H1 (cell line): ENCODE measurements around the gene NLRC5. TPM values are rescaled to one million over a fixed set of nuclear protein-coding genes. Genes with fewer than 3 reads are reported as not detected.
A peak's percentile ranks its signal among the peaks of the same experiment; 100 is the strongest.

Source experiments
- ASH2L ChIP-seq: fragments of 200-600, 300-600 bp; sonication (generic); IDR thresholded peaks from one replicate; pipeline ENCODE4 v1.7.1; 2017; ENCODE audit warnings: low read length
- BCL11A ChIP-seq, 2 experiments: IDR thresholded peaks; one replicate each; pipeline ENCODE4 v1.6.1; 2011; ENCODE audit warnings: low read depth in 2 of 2, low read length in 2 of 2, mild to moderate bottlenecking in 2 of 2
- BRCA1 ChIP-seq: IDR thresholded peaks from 2 replicates; pipeline ENCODE4 v1.6.1; 2012; ENCODE audit warnings: low read depth, low read length, improper control_type of control experiment
- CBX5 ChIP-seq: fragments of 300-800, 300-1000 bp; sonication (generic); IDR thresholded peaks from 2 replicates; pipeline ENCODE4 v1.7.1; 2016; ENCODE audit warnings: antibody characterized with exemption, low read length, low read depth
- CTCF ChIP-seq, 3 experiments: IDR thresholded peaks; 1 replicate in 2 of 3; 2 replicates in 1 of 3; pipeline versions ENCODE4 v1.5.1 to v1.6.1; 2011; ENCODE audit warnings: low read length in 3 of 3, mild to moderate bottlenecking in 3 of 3, inconsistent platforms in 2 of 3, low read depth in 1 of 3, moderate library complexity in 1 of 3; ENCODE audit not compliant: insufficient read depth in 1 of 3; ENCODE audit errors: control extremely low read depth in 1 of 3
- EZH2 ChIP-seq: fragments of 200-600 bp; sonication (generic); IDR thresholded peaks from 2 replicates; pipeline ENCODE4 v1.7.1; 2012; ENCODE audit warnings: low read depth, mild to moderate bottlenecking, moderate library complexity, low read length, inconsistent platforms; ENCODE audit not compliant: severe bottlenecking
- HDAC6 ChIP-seq: IDR thresholded peaks from one replicate; pipeline ENCODE4 v1.7.1; 2012; ENCODE audit warnings: low read depth, mild to moderate bottlenecking, inconsistent platforms, low read length, moderate library complexity
- MAFK ChIP-seq: IDR thresholded peaks from 2 replicates; pipeline ENCODE4 v1.6.1; 2012; ENCODE audit warnings: low read depth, mild to moderate bottlenecking, improper control_type of control experiment, low read length
- PHF8 ChIP-seq: fragments of 200-600 bp; sonication (generic); conservative IDR thresholded peaks from 2 replicates; pipeline ENCODE4 v1.7.1; 2012; ENCODE audit warnings: low read depth, mild to moderate bottlenecking, inconsistent platforms, low read length, moderate library complexity
- RAD21 ChIP-seq, 2 experiments: IDR thresholded peaks in 1 of 2; conservative IDR thresholded peaks in 1 of 2; 2 replicates each; pipeline ENCODE4 v1.6.1; 2011; ENCODE audit warnings: low read depth in 2 of 2, low read length in 2 of 2, improper control_type of control experiment in 1 of 2, inconsistent platforms in 1 of 2, mild to moderate bottlenecking in 1 of 2, moderate library complexity in 1 of 2
- RBBP5 ChIP-seq: IDR thresholded peaks from 2 replicates; pipeline ENCODE4 v1.7.1; 2012; ENCODE audit warnings: low read depth, mild to moderate bottlenecking, inconsistent platforms, low read length, moderate library complexity, borderline replicate concordance
- SIRT6 ChIP-seq: IDR thresholded peaks from one replicate; pipeline ENCODE4 v1.7.1; 2012; ENCODE audit warnings: low read length, inconsistent platforms
- SP2 ChIP-seq: IDR thresholded peaks from 2 replicates; pipeline ENCODE4 v1.6.1; 2012; ENCODE audit warnings: mild to moderate bottlenecking, low read length, inconsistent platforms
- SP4 ChIP-seq: IDR thresholded peaks from 2 replicates; pipeline ENCODE4 v1.6.1; 2012; ENCODE audit warnings: low read length, inconsistent platforms
- TBP ChIP-seq: IDR thresholded peaks from 2 replicates; pipeline ENCODE4 v1.6.1; 2011; ENCODE audit warnings: low read depth, low read length, improper control_type of control experiment
- USF2 ChIP-seq: IDR thresholded peaks from 2 replicates; pipeline ENCODE4 v1.6.1; 2011; ENCODE audit warnings: low read length, improper control_type of control experiment
- ZNF274 ChIP-seq: IDR thresholded peaks from 2 replicates; pipeline ENCODE4 v1.7.0; 2012; ENCODE audit warnings: low read length, borderline replicate concordance; ENCODE audit errors: extremely low read depth
- polyA plus RNA-seq, 7 experiments: library from polyadenylated mRNA; depleted of rRNA in 3 of 7; stranded (reverse) in 5 of 7; unstranded in 2 of 7; fragments of >200 nt in 5 of 7; fragments of 200-250 nt in 2 of 7; gene quantifications; 1 replicate in 5 of 7; 2 replicates in 1 of 7; 4 replicates in 1 of 7; pipeline versions ENCODE4 v1.2.1 to v1.2.3, GENCODE V29; 2011 to 2013; ENCODE audit warnings: missing spikeins in 2 of 7, mixed read lengths in 2 of 7
- total RNA-seq: library from RNA; stranded (reverse); fragmentation: NEBNext Ultra II Directional; extraction: Animal tissue kit (Norgen Biotek cat#: 25700); gene quantifications from 2 replicates; pipeline ENCODE4 v1.2.1, GENCODE V29; 2021

The NLRC5 gene
- total and polyA plus RNA-seq, 2 of the 8 experiments (the other 6 are each of a cell fraction or from before 2014, with no cell fraction given), result 2.2 to 3.2 TPM

GRCh38 chr16:57092786-57093411 lies 103.5 kb downstream of the NLRC5 start (continued):
- no peak for TF ChIP-seq BRCA1
- TF ChIP-seq ZNF274, result no peak
- TF ChIP-seq USF2, result no peak
- TF ChIP-seq SP2, result no peak
- TF ChIP-seq CTCF (IDR thresholded peaks at IDR 0.05; ENCODE audit: control extremely low read depth in 1 of 3, insufficient read depth in 1 of 3, low read depth in 1 of 3, low read length in 3 of 3), result peak; percentile 39 to 48 (median 39)
- no peak; the same call in 1 of the 2 replicates for TF ChIP-seq MAFK
- no peak for TF ChIP-seq SIRT6
- no peak for TF ChIP-seq PHF8
- TF ChIP-seq CBX5, result no peak
- no peak for TF ChIP-seq EZH2
- TF ChIP-seq ASH2L, result no peak
- no peak for TF ChIP-seq HDAC6
- TF ChIP-seq TBP, result no peak
- no peak for TF ChIP-seq BCL11A (IDR thresholded peaks at IDR 0.05; ENCODE audit: low read depth in 2 of 2, low read length in 2 of 2)
- TF ChIP-seq RBBP5, result peak; percentile 43; the same call in 1 of the 2 replicates
- TF ChIP-seq SP4, result no peak
- peak in 1 of 2 experiments; percentile 2; a peak in 2 of 4 replicates for TF ChIP-seq RAD21 (IDR thresholded peaks at IDR 0.05 in 1 of 2, conservative IDR thresholded peaks at IDR 0.05 in 1 of 2; ENCODE audit: low read depth in 2 of 2, low read length in 2 of 2)
